GM19468 (cell line): ENCODE data around the gene BCOR.

Experiments
- ATAC-seq: cut with Tn5 transposase; IDR thresholded peaks from one replicate; pipeline ENCODE4 v1.9.1; 2021; ENCODE audit warnings: mild to moderate bottlenecking, moderate library complexity, moderate number of reproducible peaks; ENCODE audit not compliant: unreplicated experiment; ENCODE audit errors: extremely low read depth

The BCOR gene

GRCh38 chrX:40009462-40009851 lies 88.3 kb downstream of the BCOR start:
- ATAC-seq: no peak

- no peak for ATAC-seq
Observed at GRCh38 chrX:40008791-40009461, 88.8 kb downstream of the BCOR start.

- ATAC-seq: no peak
Observed at GRCh38 chrX:40007756-40008705, 89.7 kb downstream of the BCOR start.

- no peak for ATAC-seq
Observed at GRCh38 chrX:40007131-40007755, 90.5 kb downstream of the BCOR start.

- no peak for ATAC-seq
Observed at GRCh38 chrX:40006106-40007017, 91.4 kb downstream of the BCOR start.

GRCh38 chrX:40005292-40006011 lies 92.3 kb downstream of the BCOR start:
- ATAC-seq: no peak

GRCh38 chrX:40004921-40005291 lies 92.9 kb downstream of the BCOR start:
- no peak for ATAC-seq

- no peak for ATAC-seq
Observed at GRCh38 chrX:40004246-40004535, 93.6 kb downstream of the BCOR start.

GRCh38 chrX:40003428-40004245 lies 94.1 kb downstream of the BCOR start:
- no peak for ATAC-seq

- ATAC-seq: no peak
Observed at GRCh38 chrX:40003071-40003427, 94.7 kb downstream of the BCOR start.
